Stimulated activated CD4-positive, alpha-beta T cell treated with anti-CD3 and anti-CD28 coated beads, Interleukin-1b, Interleukin-23, amount 100 ng/mL, for 24 hours (primary cell): Measurements from ENCODE around the gene PMFBP1.

Experiments
- DNase-seq, 4 experiments: peaks; one replicate each; pipeline ENCODE4 v3.0.0-alpha.2; 2020; ENCODE audit warnings: low read depth in 4 of 4, low spot score in 1 of 4

Gene PMFBP1

GRCh38 chr16:72131036-72131435 lies 40.9 kb downstream of the PMFBP1 start:
- no peak for DNase-seq

- no peak for DNase-seq
Measured at GRCh38 chr16:72129976-72130656, 41.8 kb downstream of the PMFBP1 start.

- DNase-seq = no peak
Measured at GRCh38 chr16:72128701-72129100, 43.3 kb downstream of the PMFBP1 start.

GRCh38 chr16:72126429-72126765 lies 45.6 kb downstream of the PMFBP1 start:
- DNase-seq = no peak

GRCh38 chr16:72125635-72126428 lies 46.1 kb downstream of the PMFBP1 start:
- no peak for DNase-seq

- DNase-seq = peak; percentile 23 to 50 (median 40)
Measured at GRCh38 chr16:72124761-72125634, 47.0 kb downstream of the PMFBP1 start.

- no peak for DNase-seq
Measured at GRCh38 chr16:72124148-72124547, 47.8 kb downstream of the PMFBP1 start.

- no peak for DNase-seq
Measured at GRCh38 chr16:72123426-72123825, 48.5 kb downstream of the PMFBP1 start.

GRCh38 chr16:72122916-72123315 lies 49.0 kb downstream of the PMFBP1 start:
- no peak for DNase-seq

GRCh38 chr16:72122308-72122707 lies 49.6 kb downstream of the PMFBP1 start:
- no peak for DNase-seq

- no peak for DNase-seq
Measured at GRCh38 chr16:72120026-72120425, 51.9 kb downstream of the PMFBP1 start.

- DNase-seq = no peak
Measured at GRCh38 chr16:72113616-72113945, 58.4 kb downstream of the PMFBP1 start.

- no peak for DNase-seq
Measured at GRCh38 chr16:72112906-72113615, 58.9 kb downstream of the PMFBP1 start.

- no peak for DNase-seq
Measured at GRCh38 chr16:72112452-72112792, 59.5 kb downstream of the PMFBP1 start.

- DNase-seq = no peak
Measured at GRCh38 chr16:72111657-72112451, 60.1 kb downstream of the PMFBP1 start.

GRCh38 chr16:72110662-72111615 lies 61.0 kb downstream of the PMFBP1 start:
- DNase-seq = no peak

- no peak for DNase-seq
Measured at GRCh38 chr16:72109966-72110530, 61.9 kb downstream of the PMFBP1 start.

- no peak for DNase-seq
Measured at GRCh38 chr16:72109300-72109699, 62.7 kb downstream of the PMFBP1 start.
